ENCODE results near the gene ZFAND3.

Gene ZFAND3

GRCh38 chr6:37806213-37806612, 13.3 kb upstream of the ZFAND3 start:
- H2BK12ac ChIP-seq (ENCODE audit: low read length in 2 of 2) = no peak overlapping the region
- no peak overlapping the region for H3K9ac ChIP-seq (ENCODE audit: low read length)
- no peak overlapping the region for H3K18ac ChIP-seq (ENCODE audit: low read depth in 1 of 2, low read length in 2 of 2)
- 96% methylated on average over 2 of the region's 2 CpGs for WGBS
- no peaks in the 10 kb centered on the region for H3K9me3 ChIP-seq (ENCODE audit: control insufficient read depth, low read length)
- no peak overlapping the region for H2BK15ac ChIP-seq (ENCODE audit: low read depth, poor library complexity, severe bottlenecking)
- peaks cover 0 to 10% of the 10 kb centered on the region in 2 experiments for H3K27me3 ChIP-seq (ENCODE audit: control insufficient read depth in 1 of 2, insufficient read depth in 1 of 2, low read length in 2 of 2)
- no peak overlapping the region for H3K23ac ChIP-seq (ENCODE audit: low read length in 2 of 2)
- no peak overlapping the region for H3K4ac ChIP-seq (ENCODE audit: low read depth in 1 of 2, low read length in 2 of 2)
- H3K4me2 ChIP-seq (ENCODE audit: low read length, poor library complexity, severe bottlenecking) = no peak overlapping the region
- no peak for DNase-seq
- no peaks in the 10 kb centered on the region for H3K79me1 ChIP-seq (replicated peaks; ENCODE audit: low read length, poor library complexity, severe bottlenecking)
- H2BK120ac ChIP-seq (ENCODE audit: low read depth, low read length) = no peak overlapping the region
- no peak overlapping the region for H2BK5ac ChIP-seq (ENCODE audit: low read depth, low read length, poor library complexity, severe bottlenecking)
- no peak overlapping the region for H3K4me3 ChIP-seq (ENCODE audit: insufficient read depth in 1 of 2, low read depth in 1 of 2, low read length in 2 of 2)
- no peak overlapping the region for H2AFZ ChIP-seq (ENCODE audit: low read depth, low read length)
- peaks cover 4% of the 10 kb centered on the region for H3K4me1 ChIP-seq (ENCODE audit: control insufficient read depth, insufficient read depth, low read depth, low read length)
- H4K91ac ChIP-seq (ENCODE audit: low read length) = no peak overlapping the region
- no peak overlapping the region for H4K8ac ChIP-seq (ENCODE audit: low read length)
- no peak overlapping the region for H3K14ac ChIP-seq (ENCODE audit: low read length in 2 of 2)
- no peak overlapping the region for H3K27ac ChIP-seq (ENCODE audit: low read length, poor library complexity, severe bottlenecking)
- H2AK5ac ChIP-seq (ENCODE audit: low read length, severe bottlenecking) = no peak overlapping the region
- no peaks in the 10 kb centered on the region for H3K36me3 ChIP-seq (ENCODE audit: control insufficient read depth in 1 of 2, insufficient read depth in 2 of 2, low read depth in 1 of 2, low read length in 2 of 2)

GRCh38 chr6:37807656-37808055, 11.9 kb upstream of the ZFAND3 start:
- Histone ChIP-seq H2BK120ac (ENCODE audit: low read depth, low read length) (no peak overlapping the region), H3K79me1 (replicated peaks; ENCODE audit: low read length, poor library complexity, severe bottlenecking) (no peaks in the 10 kb centered on the region), H4K91ac (ENCODE audit: low read length) (no peak overlapping the region), H3K4me3 (ENCODE audit: insufficient read depth in 1 of 2, low read depth in 1 of 2, low read length in 2 of 2) (no peak overlapping the region), H3K9ac (ENCODE audit: low read length) (no peak overlapping the region), H3K9me3 (ENCODE audit: control insufficient read depth, low read length) (no peaks in the 10 kb centered on the region), H3K4me1 (ENCODE audit: control insufficient read depth, insufficient read depth, low read depth, low read length) (peaks cover 4% of the 10 kb centered on the region), H3K36me3 (ENCODE audit: control insufficient read depth in 1 of 2, insufficient read depth in 2 of 2, low read depth in 1 of 2, low read length in 2 of 2) (no peaks in the 10 kb centered on the region), H3K4ac (ENCODE audit: low read depth in 1 of 2, low read length in 2 of 2) (no peak overlapping the region), H2AFZ (ENCODE audit: low read depth, low read length) (no peak overlapping the region), H3K27me3 (ENCODE audit: control insufficient read depth in 1 of 2, insufficient read depth in 1 of 2, low read length in 2 of 2) (peaks cover 0 to 10% of the 10 kb centered on the region in 2 experiments), H3K23ac (ENCODE audit: low read length in 2 of 2) (no peak overlapping the region), H2BK15ac (ENCODE audit: low read depth, poor library complexity, severe bottlenecking) (no peak overlapping the region), H3K27ac (ENCODE audit: low read length, poor library complexity, severe bottlenecking) (no peak overlapping the region), H2AK5ac (ENCODE audit: low read length, severe bottlenecking) (no peak overlapping the region), H4K8ac (ENCODE audit: low read length) (no peak overlapping the region), H2BK5ac (ENCODE audit: low read depth, low read length, poor library complexity, severe bottlenecking) (no peak overlapping the region), H3K18ac (ENCODE audit: low read depth in 1 of 2, low read length in 2 of 2) (no peak overlapping the region), H2BK12ac (ENCODE audit: low read length in 2 of 2) (no peak overlapping the region), H3K4me2 (ENCODE audit: low read length, poor library complexity, severe bottlenecking) (no peak overlapping the region), H3K14ac (ENCODE audit: low read length in 2 of 2) (no peak overlapping the region)
- 67% methylated on average over 6 of the region's 6 CpGs for WGBS
- no peak for DNase-seq

GRCh38 chr6:37809197-37809543, 10.4 kb upstream of the ZFAND3 start:
- DNase-seq = no peak
- Histone ChIP-seq H3K4me2 (ENCODE audit: low read length, poor library complexity, severe bottlenecking) (no peak overlapping the region), H3K9ac (ENCODE audit: low read length) (peak overlapping the region; percentile 24), H4K8ac (ENCODE audit: low read length) (no peak overlapping the region), H3K79me1 (replicated peaks; ENCODE audit: low read length, poor library complexity, severe bottlenecking) (no peaks in the 10 kb centered on the region), H3K23ac (ENCODE audit: low read length in 2 of 2) (no peak overlapping the region), H2AK5ac (ENCODE audit: low read length, severe bottlenecking) (peak overlapping the region; percentile 18), H2BK15ac (ENCODE audit: low read depth, poor library complexity, severe bottlenecking) (no peak overlapping the region), H2AFZ (ENCODE audit: low read depth, low read length) (no peak overlapping the region), H2BK12ac (ENCODE audit: low read length in 2 of 2) (no peak overlapping the region), H3K36me3 (ENCODE audit: control insufficient read depth in 1 of 2, insufficient read depth in 2 of 2, low read depth in 1 of 2, low read length in 2 of 2) (no peaks in the 10 kb centered on the region), H3K27ac (ENCODE audit: low read length, poor library complexity, severe bottlenecking) (no peak overlapping the region), H3K4ac (ENCODE audit: low read depth in 1 of 2, low read length in 2 of 2) (no peak overlapping the region), H3K9me3 (ENCODE audit: control insufficient read depth, low read length) (peaks cover 4% of the 10 kb centered on the region), H3K27me3 (ENCODE audit: control insufficient read depth in 1 of 2, insufficient read depth in 1 of 2, low read length in 2 of 2) (peaks cover 0 to 10% of the 10 kb centered on the region in 2 experiments), H2BK5ac (ENCODE audit: low read depth, low read length, poor library complexity, severe bottlenecking) (no peak overlapping the region), H3K18ac (ENCODE audit: low read depth in 1 of 2, low read length in 2 of 2) (no peak overlapping the region), H3K4me1 (ENCODE audit: control insufficient read depth, insufficient read depth, low read depth, low read length) (peaks cover 4% of the 10 kb centered on the region), H2BK120ac (ENCODE audit: low read depth, low read length) (no peak overlapping the region), H3K4me3 (ENCODE audit: insufficient read depth in 1 of 2, low read depth in 1 of 2, low read length in 2 of 2) (no peak overlapping the region), H4K91ac (ENCODE audit: low read length) (no peak overlapping the region), H3K14ac (ENCODE audit: low read length in 2 of 2) (no peak overlapping the region)
- WGBS = 79% methylated on average over 3 of the region's 3 CpGs

GRCh38 chr6:37812841-37813240, 6.7 kb upstream of the ZFAND3 start:
- H3K9me3 ChIP-seq (ENCODE audit: control insufficient read depth, low read length) = peaks cover 4% of the 10 kb centered on the region
- no peak overlapping the region for H2BK5ac ChIP-seq (ENCODE audit: low read depth, low read length, poor library complexity, severe bottlenecking)
- no peak overlapping the region for H3K23ac ChIP-seq (ENCODE audit: low read length in 2 of 2)
- H3K4me1 ChIP-seq (ENCODE audit: control insufficient read depth, insufficient read depth, low read depth, low read length) = peaks cover 4% of the 10 kb centered on the region
- peaks cover 0 to 5% of the 10 kb centered on the region in 2 experiments for H3K27me3 ChIP-seq (ENCODE audit: control insufficient read depth in 1 of 2, insufficient read depth in 1 of 2, low read length in 2 of 2)
- H3K9ac ChIP-seq (ENCODE audit: low read length) = no peak overlapping the region
- no peak overlapping the region for H3K4me3 ChIP-seq (ENCODE audit: insufficient read depth in 1 of 2, low read depth in 1 of 2, low read length in 2 of 2)
- no peak overlapping the region for H3K18ac ChIP-seq (ENCODE audit: low read depth in 1 of 2, low read length in 2 of 2)
- no peak overlapping the region for H3K4me2 ChIP-seq (ENCODE audit: low read length, poor library complexity, severe bottlenecking)
- WGBS = 69% methylated on average over 1 of the region's 1 CpG
- no peak overlapping the region for H3K4ac ChIP-seq (ENCODE audit: low read depth in 1 of 2, low read length in 2 of 2)
- H2BK15ac ChIP-seq (ENCODE audit: low read depth, poor library complexity, severe bottlenecking) = no peak overlapping the region
- H2BK120ac ChIP-seq (ENCODE audit: low read depth, low read length) = no peak overlapping the region
- no peak for DNase-seq
- H3K14ac ChIP-seq (ENCODE audit: low read length in 2 of 2) = no peak overlapping the region
- H3K36me3 ChIP-seq (ENCODE audit: control insufficient read depth in 1 of 2, insufficient read depth in 2 of 2, low read depth in 1 of 2, low read length in 2 of 2) = no peaks in the 10 kb centered on the region
- no peak overlapping the region for H3K27ac ChIP-seq (ENCODE audit: low read length, poor library complexity, severe bottlenecking)
- H4K91ac ChIP-seq (ENCODE audit: low read length) = no peak overlapping the region
- H4K8ac ChIP-seq (ENCODE audit: low read length) = no peak overlapping the region
- no peak overlapping the region for H2BK12ac ChIP-seq (ENCODE audit: low read length in 2 of 2)
- H3K79me1 ChIP-seq (replicated peaks; ENCODE audit: low read length, poor library complexity, severe bottlenecking) = peaks cover 1% of the 10 kb centered on the region
- no peak overlapping the region for H2AFZ ChIP-seq (ENCODE audit: low read depth, low read length)
- H2AK5ac ChIP-seq (ENCODE audit: low read length, severe bottlenecking) = no peak overlapping the region
